ENCODE results near the gene CNFN. TPM values are rescaled to one million over a fixed set of nuclear protein-coding genes. Genes with fewer than 3 reads are reported as not detected.

CNFN gene
- total RNA-seq, 2 donors from 2014 or later = not detected

DNA sequence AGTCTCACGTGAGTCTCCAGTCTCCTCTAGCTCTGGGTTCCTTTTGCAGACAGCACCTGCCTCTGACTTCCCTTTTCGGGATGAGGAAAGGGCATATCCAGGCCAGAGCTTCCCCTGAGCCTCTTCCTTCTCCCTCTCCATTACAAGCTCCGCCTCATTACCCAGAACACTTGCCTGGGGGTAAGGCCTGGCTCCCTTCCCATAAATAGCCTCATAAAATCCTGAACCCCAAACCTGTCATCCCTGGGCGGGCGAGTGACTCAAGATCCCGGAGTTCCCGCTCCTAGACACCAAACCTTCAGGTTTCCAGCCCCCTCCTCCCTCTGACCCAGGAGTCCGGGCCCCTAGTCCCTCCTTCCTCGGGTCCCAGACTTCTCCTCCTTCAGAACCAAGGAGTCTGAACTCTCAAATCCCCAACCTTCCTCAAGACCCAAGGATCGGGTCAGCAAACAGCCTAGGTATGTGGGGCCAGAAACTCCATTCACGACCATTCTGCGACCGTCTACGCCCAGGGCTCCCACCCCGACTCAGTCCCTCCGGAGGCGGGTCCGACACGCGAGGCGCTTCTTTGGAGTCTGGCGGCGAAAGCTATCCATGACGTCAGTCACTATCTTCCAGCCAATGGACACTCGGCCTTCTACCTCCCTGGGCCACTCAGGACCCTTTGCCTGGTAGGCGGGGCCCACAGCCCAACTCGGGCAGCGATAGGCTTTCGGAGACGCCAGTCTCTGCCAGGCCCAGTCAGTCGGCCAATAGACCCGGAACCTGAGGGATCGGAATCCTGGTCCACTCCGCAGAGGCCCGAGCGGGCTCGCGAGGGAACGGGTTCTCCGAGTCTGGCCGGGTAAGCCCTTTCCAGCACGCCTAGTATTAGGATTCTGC, 6.5 kb upstream of the CNFN start:
- peak overlapping the region; percentile 60 to 82 (median 73) for H3K27ac ChIP-seq
- intact Hi-C loops (cut with DNase I) = no loop called here
- TF ChIP-seq, protein P1, sequence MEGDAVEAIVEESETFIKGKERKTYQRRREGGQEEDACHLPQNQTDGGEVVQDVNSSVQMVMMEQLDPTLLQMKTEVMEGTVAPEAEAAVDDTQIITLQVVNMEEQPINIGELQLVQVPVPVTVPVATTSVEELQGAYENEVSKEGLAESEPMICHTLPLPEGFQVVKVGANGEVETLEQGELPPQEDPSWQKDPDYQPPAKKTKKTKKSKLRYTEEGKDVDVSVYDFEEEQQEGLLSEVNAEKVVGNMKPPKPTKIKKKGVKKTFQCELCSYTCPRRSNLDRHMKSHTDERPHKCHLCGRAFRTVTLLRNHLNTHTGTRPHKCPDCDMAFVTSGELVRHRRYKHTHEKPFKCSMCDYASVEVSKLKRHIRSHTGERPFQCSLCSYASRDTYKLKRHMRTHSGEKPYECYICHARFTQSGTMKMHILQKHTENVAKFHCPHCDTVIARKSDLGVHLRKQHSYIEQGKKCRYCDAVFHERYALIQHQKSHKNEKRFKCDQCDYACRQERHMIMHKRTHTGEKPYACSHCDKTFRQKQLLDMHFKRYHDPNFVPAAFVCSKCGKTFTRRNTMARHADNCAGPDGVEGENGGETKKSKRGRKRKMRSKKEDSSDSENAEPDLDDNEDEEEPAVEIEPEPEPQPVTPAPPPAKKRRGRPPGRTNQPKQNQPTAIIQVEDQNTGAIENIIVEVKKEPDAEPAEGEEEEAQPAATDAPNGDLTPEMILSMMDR (IDR thresholded peaks at IDR 0.05) = no peak
- peak; percentile 45 to 87 (median 84) for TF ChIP-seq POLR2A (IDR thresholded peaks at IDR 0.05)
- peak; percentile 98 for ATAC-seq
- H3K9me3 ChIP-seq = no peaks in the 10 kb centered on the region
- H3K27me3 ChIP-seq = no peaks in the 10 kb centered on the region
- DNase-seq = peak; percentile 98 to 99 (median 99)
- H3K36me3 ChIP-seq (replicated peaks in 1 of 2; ENCODE audit: insufficient read depth in 1 of 2, low read depth in 2 of 2) = no peaks in the 10 kb centered on the region
- peaks cover 23% of the 10 kb centered on the region for H3K4me1 ChIP-seq
- 7 to 28% methylated on average over 13 to 42 of the region's 42 CpGs for WGBS, 2 donors
- peak overlapping the region; percentile 28 to 70 for H3K4me3 ChIP-seq

DNA sequence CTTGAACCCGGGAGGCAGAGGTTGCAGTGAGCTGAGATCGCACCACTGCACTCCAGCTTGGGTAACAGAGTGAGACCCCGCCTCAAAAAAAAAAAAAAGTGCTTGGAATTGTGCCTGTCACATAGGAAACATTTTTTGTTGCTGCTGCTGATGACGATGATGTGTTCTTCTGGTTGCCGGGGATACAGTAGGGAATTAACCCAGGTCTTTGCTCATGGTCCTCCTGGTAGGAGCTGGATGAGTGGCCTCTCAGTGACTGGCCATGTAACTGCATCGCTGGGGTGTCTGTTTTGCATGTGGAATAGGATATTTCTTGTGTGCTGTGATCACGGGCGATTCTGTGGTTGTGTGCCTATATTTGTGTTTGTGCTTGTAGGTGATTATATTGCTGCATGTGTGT, 4.7 kb upstream of the CNFN start:
- DNase-seq (no peak), ATAC-seq (no peak)
- TF ChIP-seq, protein P1 (IDR thresholded peaks at IDR 0.05) = no peak
- TF ChIP-seq POLR2A (IDR thresholded peaks at IDR 0.05) = no peak
- Histone ChIP-seq H3K27ac (no peak overlapping the region), H3K27me3 (no peaks in the 10 kb centered on the region), H3K9me3 (no peaks in the 10 kb centered on the region), H3K4me3 (no peak overlapping the region), H3K4me1 (peaks cover 17% of the 10 kb centered on the region), H3K36me3 (replicated peaks in 1 of 2; ENCODE audit: insufficient read depth in 1 of 2, low read depth in 2 of 2) (no peaks in the 10 kb centered on the region)
- 72 to 84% methylated on average over 7 to 8 of the region's 8 CpGs for WGBS, 2 donors
- intact Hi-C loops (cut with DNase I) = no loop called here

DNA sequence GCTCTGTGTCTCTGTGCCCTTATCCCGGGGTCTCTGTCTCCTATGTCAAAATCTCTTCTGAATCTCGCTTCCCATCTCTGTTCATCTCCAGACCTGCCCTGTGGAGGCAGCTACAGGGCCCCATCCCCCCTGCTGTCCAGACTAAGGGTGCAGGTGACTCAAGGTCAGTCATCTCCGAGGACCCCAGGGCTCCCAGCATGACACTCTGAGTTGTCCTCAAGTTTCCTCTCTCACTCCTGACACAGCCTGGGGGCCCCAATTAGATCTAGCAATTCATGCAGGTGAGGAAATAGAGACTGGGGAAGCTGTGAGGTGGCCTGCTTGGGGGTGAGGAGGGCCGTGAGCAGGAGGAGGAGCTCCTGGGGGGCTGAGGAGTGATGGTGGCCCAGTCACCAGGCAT, 2.1 kb upstream of the CNFN start:
- peaks cover 11% of the 10 kb centered on the region for H3K4me1 ChIP-seq
- 44 to 47% methylated on average over 4 of the region's 4 CpGs for WGBS, 2 donors
- H3K36me3 ChIP-seq (replicated peaks in 1 of 2; ENCODE audit: insufficient read depth in 1 of 2, low read depth in 2 of 2) = no peaks in the 10 kb centered on the region
- no peaks in the 10 kb centered on the region for H3K27me3 ChIP-seq
- H3K9me3 ChIP-seq = no peaks in the 10 kb centered on the region
- TF ChIP-seq POLR2A (IDR thresholded peaks at IDR 0.05) = no peak
- TF ChIP-seq, protein P1 (IDR thresholded peaks at IDR 0.05) = no peak
- ATAC-seq = no peak
- no peak for DNase-seq
- no peak overlapping the region for H3K27ac ChIP-seq
- H3K4me3 ChIP-seq = no peak overlapping the region
- intact Hi-C loops (cut with DNase I) = no loop called here

DNA sequence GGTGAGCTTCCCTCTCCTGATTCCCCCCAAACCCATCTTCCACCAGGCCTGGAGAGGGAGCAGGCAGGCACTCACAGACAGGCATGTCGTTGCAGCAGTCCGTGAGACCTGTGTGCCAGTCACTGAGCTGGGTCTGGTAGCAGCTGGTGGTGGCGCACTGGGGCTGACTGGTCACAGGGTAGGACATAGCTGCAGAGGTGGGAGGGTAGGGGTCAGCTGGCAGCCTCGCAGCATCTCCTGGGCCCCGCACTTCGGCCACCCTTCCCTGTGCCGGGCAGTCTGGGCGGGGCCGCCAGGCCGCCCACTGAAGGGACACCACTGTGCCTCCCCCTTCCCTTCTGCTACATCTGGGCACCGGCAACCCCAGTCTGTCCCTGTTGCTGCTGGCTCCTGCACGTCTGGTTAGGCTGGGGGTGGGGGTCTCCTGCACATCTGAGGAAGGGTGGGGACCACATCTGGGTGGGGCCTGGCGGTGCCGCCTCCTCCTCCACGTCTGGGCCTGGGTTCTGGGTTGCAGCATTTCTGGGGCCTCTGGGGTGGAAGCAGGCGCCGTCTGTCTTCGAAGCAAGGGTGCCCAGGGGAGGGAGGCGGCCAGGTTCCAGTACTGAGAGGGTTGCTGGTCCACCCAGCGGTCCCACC, 1.1 kb downstream of the CNFN start:
- Histone ChIP-seq H3K9me3 (no peaks in the 10 kb centered on the region), H3K4me1 (peaks cover 8% of the 10 kb centered on the region), H3K36me3 (replicated peaks in 1 of 2; ENCODE audit: insufficient read depth in 1 of 2, low read depth in 2 of 2) (no peaks in the 10 kb centered on the region), H3K27ac (no peak overlapping the region), H3K4me3 (no peak overlapping the region), H3K27me3 (no peaks in the 10 kb centered on the region)
- no peak for ATAC-seq
- 60 to 66% methylated on average over 1 to 19 of the region's 20 CpGs for WGBS, 2 donors
- intact Hi-C loops (cut with DNase I) = no loop called here
- no peak for DNase-seq
- no peak for TF ChIP-seq POLR2A (IDR thresholded peaks at IDR 0.05)
- TF ChIP-seq, protein P1 (IDR thresholded peaks at IDR 0.05) = no peak
